GM12874 (cell line): Measurements from ENCODE around the gene CAMSAP1.

Experiments
- CTCF ChIP-seq: IDR thresholded peaks from 2 replicates; pipeline ENCODE4 v1.5.1; 2011; ENCODE audit warnings: low read depth, mild to moderate bottlenecking, control low read depth, low read length, moderate library complexity; ENCODE audit not compliant: insufficient read depth

The CAMSAP1 gene

GRCh38 chr9:135914921-135915320 lies 7.6 kb upstream of the CAMSAP1 start:
- TF ChIP-seq CTCF: no peak

- TF ChIP-seq CTCF: no peak
Measured at GRCh38 chr9:135910757-135911156, 3.4 kb upstream of the CAMSAP1 start.

DNA sequence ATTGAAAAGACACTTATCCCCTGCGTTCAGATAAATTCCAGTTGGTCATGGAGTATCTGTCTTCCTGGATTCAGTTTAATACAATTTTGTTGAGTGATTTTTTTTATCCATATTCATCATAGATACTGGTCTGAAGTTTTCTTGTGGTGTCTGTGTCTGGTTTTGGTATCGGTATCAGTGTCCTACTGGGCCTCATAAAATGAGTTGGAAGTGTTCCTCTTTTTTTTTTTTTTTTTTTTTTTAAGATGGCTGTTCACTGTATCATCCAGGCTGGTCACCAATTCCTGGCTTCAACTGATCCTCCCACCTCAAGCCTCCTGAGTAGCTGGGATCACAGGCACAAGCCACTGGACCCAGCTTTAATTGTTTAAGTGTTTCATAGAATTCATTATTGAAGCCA lies 2.9 kb upstream of the CAMSAP1 start:
- TF ChIP-seq CTCF: no peak

GRCh38 chr9:135909371-135909770 lies 2.0 kb upstream of the CAMSAP1 start:
- no peak for TF ChIP-seq CTCF

- TF ChIP-seq CTCF: no peak
Measured at GRCh38 chr9:135908754-135909204, 1.4 kb upstream of the CAMSAP1 start.

- TF ChIP-seq CTCF: no peak
Measured at GRCh38 chr9:135908093-135908753, 877 bp upstream of the CAMSAP1 start.

DNA sequence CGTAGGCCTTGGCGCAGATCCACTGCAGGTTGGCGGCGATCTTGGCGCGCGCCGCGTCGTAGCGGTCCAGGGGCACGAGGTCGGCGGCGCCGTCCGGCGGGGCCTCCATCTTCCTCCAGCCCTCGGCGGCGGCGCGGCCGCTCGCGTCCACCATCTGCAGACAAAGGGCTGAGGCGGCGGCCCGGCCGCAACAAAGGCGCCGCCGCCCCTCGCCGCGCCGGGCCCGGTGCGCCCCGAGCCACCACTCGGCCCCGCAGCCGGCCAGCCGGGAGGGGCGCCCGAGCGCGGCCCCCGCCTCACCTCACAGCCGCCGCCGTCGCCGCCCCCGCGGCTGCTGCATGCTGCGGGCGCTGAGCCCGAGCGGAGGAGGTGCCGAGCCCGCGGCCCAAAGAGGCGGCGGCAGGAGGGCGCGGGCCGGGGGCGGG lies 328 bp downstream of the CAMSAP1 start:
- TF ChIP-seq CTCF: no peak
